ENCODE measurements around the gene FAIM2.

DNA sequence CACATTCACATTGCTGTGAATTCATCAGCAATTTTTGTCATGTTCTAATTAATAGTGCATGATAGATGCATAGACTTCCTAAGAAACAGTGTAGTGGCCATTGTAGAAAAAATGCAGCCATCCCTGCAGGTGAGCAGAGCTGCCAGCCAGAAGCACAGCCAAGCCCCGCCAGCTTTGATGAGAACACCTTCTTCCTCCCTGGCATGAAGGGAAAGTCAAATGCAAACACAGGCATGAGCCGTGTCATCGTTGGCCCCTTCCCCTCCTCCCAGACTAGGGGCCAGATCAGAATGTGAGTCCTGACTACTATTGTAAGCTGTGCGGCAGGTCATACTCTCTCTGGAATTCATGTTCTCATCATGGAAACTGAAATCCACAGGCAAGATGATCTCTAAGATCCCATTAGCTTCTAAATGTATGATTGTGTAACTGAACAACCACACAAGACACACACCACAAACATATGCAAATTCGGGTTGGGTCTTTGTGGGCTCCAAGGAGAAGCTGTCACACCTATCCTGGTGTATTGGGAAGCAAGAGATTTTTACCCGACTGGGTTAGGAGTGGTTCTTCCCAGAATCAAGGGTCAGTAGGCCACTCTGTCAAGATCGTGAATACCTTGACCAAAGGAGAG lies 44.0 kb upstream of the FAIM2 start:
- TF ChIP-seq POLR2A (IDR thresholded peaks at IDR 0.05; ENCODE audit: low read depth) (no peak), POLR2AphosphoS5 (IDR thresholded peaks at IDR 0.05) (no peak), EP300 (IDR thresholded peaks at IDR 0.05) (no peak)
- TF ChIP-seq, protein P1, sequence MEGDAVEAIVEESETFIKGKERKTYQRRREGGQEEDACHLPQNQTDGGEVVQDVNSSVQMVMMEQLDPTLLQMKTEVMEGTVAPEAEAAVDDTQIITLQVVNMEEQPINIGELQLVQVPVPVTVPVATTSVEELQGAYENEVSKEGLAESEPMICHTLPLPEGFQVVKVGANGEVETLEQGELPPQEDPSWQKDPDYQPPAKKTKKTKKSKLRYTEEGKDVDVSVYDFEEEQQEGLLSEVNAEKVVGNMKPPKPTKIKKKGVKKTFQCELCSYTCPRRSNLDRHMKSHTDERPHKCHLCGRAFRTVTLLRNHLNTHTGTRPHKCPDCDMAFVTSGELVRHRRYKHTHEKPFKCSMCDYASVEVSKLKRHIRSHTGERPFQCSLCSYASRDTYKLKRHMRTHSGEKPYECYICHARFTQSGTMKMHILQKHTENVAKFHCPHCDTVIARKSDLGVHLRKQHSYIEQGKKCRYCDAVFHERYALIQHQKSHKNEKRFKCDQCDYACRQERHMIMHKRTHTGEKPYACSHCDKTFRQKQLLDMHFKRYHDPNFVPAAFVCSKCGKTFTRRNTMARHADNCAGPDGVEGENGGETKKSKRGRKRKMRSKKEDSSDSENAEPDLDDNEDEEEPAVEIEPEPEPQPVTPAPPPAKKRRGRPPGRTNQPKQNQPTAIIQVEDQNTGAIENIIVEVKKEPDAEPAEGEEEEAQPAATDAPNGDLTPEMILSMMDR (IDR thresholded peaks at IDR 0.05) = no peak

All from esophagus muscularis mucosa (tissue), 4 donors.